Smooth muscle cell of the brain vasculature (primary cell): ENCODE results near the gene TINCR.

Experiments
- DNase-seq: peaks from one replicate; pipeline ENCODE4 v3.0.0-alpha.2; 2012; ENCODE audit warnings: low read depth, low spot score

Gene TINCR

DNA sequence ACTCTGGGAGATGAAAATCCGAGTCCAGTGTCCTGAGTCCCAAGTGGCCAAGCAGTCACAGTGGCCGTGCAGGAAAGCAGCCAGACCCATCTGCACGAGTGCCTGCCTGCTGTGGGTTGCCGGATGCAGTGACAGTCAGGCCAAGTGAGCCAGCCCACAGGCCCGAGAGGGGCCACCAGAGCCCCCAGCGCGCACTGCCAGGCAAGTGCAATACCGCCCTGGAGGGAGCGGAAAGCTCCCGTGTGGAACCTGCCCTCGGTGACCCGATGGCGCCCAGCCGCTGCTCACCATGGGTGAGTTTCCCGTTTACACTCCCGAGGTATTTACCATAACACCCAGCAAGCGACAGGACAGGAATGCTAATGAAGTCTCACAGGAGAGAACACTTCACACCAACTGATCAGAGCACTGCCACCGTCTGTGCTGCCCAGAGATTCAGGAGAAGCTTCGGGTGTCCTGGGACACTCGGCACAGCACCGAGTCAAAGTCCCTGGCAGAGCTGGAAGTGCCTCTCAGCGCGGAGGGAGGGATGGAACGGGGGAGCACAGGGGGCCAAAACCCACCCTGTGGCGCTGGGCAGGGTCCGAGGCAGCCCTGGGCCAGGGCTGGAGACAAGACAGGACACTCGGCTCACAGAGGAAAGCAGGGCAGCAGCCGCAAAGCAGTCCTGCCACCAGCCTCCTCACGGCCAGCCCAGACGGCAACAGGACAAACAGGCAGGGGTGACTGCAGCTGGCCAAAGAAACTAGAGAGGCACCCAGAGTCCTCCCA lies 21.3 kb upstream of the TINCR start:
- no peak for DNase-seq

DNA sequence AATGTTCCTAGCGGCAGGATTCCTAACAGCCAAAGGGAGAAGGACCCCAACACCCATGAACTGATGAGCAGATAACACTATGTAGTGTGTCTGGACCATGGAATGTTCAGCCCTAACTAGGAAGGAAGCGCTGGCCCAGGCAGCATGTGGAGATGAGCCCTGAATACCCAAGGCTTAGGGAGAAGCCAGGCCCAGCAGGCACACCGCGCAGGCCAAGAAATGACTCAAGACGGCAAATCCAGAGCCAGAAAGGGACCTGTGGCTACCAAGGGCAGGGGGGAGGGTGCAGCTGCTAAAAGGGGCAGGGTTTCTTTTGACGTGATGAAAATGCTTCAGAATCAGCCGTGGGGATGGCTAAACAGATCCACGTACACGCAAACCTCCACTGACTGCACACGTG lies 20.7 kb upstream of the TINCR start:
- DNase-seq: no peak

DNA sequence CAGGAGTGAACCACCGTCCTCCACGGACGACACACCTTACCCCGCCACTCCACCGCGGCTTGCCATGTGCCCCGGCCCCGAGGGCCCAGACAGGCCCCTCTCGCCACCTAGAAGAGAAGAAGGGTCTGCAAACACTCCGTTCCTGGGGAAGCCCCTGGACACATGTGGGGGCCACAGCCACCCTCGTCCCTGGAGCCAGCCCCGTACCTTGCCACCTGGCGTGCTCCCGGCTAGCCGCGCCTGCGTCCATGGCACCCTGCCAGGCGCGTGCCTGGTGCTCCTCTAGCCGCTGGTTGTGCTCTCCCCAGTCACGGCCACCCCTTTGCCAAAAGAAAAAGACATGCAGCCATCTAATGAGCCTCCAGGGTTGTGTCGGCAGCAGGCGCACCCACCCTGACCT lies 19.9 kb upstream of the TINCR start:
- no peak for DNase-seq

DNA sequence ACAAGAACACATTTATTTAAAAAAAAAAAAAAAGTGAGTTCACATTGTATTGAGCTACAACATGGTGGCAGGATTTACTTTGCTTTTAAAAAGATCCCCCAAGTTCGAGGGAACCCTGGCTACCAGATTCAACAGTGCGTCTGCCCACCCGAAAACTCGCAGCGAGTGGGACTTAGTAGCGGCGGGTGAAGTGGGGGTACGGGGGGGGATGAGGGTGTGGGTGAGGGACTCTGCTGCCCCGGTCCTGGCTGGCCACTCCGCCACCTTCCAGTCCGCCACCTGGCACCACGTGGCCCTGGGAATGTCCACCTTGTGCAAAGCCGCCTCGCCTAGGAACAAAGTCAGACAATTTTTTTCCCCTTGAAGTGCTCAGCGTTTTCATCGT lies 19.3 kb upstream of the TINCR start:
- DNase-seq: no peak

DNA sequence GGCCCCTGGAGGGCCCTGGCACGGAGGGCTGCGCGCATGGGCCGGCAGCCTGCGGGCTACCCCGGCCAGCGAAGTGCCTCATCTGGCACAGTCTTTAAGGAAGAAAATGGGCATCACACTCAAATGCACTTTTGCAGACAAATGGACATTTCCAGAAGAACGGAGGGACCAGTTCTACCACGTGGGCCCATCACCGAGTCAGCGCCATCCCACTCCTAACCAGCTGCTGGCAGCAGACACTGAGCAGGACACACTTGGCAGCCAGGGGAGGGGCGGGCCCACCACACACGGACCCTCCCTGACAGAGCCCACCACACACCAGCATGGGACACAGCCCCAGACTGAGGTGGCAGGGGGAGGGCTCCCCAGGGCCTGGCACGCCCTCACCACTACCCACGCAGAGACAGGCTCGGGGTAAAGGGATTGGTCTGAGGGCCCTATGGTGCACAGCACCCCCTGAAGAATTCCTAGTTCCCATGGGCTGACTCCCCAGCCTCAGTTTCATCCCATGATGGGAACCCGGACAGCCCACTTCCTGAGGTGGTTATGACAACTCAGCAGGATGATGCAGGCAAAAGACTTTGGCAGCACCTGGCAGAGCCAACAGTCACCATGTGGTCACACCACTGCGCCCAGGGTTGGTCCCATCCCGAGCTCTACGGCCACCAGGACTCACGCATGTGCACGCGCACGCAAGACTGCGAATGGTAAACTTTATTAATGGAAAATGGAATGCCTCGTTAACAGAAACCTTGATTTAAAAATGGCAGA lies 18.7 kb upstream of the TINCR start:
- DNase-seq: no peak

DNA sequence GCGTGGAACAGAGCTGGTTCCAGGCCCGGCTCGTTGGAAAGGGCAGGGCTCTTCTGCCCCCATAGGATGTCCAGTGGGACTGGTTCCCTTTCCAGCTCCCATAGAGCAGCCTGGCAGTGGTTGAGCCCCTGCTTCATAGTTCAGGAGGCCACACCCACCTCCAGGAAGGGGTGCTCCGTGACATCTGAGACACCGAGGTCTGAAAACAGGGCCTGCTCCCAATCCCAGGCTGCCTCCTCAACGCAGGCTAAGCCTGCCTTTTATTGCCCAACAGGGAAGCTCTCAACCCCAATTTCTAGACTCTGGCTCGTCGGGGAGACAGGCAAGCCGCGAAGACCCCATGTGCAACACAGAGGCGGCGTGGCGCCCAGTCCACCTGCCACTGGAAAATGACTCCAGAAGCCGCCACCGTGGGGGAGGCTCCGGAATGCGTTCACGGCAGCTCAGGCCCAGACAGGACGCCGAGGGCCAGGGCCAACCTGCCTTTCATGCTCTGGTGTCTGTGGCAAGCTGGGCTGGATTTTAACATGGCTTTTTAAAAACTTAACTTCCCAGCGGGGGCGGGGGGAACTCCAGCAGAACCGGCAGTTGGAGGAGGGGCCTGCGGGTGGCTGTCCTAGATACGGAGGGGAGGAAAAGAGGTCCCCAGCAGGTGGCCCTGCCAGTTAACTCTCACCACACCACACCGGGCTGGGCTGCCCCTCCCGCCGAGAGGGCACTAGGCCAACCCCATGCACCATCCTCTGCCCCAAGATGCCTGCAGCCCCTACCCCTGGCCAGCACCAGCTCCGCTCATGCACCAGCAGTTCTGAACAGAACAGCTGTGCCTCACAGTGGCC lies 17.9 kb upstream of the TINCR start:
- peak; percentile 31 for DNase-seq

DNA sequence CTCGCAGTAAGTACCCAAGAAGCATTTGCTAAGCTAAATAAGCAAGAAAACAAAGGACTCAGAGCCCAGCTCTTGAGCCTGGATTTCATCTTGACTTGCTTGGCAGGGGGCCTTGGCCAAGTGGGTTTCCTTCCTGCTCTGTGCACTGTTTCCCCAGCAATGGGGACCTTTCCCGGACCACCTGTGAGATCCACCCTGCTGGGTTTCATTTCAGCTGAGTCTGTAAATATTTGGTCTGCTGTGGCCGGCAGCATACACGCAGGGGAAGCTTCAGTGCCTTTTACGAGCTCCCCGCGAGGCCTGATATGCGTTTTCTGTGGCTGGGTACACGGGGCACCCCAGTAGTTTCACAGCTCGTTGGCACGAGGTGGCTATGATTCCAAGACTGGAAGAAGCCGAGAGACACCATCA lies 12.4 kb upstream of the TINCR start:
- DNase-seq: peak; percentile 51

DNA sequence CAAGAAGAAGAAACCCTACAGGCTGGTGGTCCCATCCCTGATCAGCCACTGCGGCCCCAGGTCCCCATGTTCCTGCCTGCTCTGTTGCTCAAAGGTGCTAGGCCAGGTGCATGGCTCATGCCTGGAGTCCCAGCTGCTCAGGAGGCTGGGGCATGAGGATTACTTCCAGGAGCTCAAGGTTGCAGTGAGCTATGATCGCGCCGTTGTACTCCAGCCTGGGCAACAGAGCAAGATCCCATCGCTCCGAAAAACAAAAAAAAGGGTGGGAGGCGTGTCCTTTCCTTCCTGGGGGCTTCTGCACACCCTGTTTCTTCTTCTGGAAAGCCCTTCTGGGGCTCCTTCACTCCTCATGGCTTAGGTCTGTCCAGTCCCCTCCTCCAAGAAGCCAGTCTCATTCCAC lies 11.9 kb upstream of the TINCR start:
- no peak for DNase-seq

DNA sequence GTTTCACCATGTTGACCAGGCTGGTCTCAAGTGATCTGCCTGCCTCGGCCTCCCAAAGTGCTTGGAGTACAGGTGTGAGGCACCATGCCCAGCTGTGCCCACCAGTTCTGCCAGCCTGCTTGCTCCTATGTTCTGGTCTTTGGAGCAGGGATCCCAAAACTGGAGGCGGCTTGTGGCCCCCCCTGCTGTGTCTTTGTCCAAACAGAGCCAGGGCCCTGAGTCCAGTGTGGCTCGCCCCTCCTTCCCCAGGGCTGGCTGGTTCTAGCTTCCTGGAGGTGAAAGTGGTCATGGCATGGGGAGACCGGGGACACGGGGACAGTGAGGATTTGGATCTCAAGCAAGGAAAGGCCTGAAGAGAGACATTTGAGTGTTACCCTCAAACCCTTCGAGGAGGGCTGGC lies 11.5 kb upstream of the TINCR start:
- no peak for DNase-seq

DNA sequence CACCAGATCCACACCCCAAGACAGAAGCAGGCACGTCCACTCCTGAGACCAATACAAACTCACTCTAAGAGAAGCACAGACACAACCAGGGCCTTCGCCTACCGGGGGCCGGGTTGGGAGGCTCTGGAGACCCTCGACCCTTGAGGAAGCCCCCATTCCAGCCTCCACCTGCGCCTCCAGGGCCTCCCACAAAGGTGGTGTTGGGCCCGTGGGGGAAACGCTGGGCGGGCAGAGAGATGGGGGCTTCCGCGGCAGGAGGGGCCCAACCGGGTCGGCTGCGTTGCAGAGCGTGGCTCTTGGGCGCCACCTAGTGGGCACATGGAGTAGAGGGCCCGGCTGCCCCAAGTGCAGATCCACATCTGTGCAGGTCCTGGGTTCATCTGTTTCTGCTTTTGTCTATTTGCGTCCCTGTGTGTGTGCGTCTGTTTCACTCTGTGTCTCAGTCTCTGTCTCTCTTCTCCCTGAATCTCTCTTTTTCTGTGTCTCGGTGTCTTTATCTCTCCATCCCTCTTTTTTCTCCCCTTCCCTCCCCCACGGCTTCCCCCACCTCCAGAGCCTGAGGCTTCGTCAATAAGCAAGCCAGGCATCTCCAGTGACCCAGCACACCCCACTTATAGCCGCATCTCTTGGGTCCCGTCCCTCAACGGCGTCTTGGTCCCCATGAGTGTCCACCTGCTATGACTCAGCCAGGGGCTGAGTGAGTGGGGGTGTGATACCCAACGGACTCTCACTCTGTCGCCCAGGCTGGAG lies 10.5 kb upstream of the TINCR start:
- no peak for DNase-seq

DNA sequence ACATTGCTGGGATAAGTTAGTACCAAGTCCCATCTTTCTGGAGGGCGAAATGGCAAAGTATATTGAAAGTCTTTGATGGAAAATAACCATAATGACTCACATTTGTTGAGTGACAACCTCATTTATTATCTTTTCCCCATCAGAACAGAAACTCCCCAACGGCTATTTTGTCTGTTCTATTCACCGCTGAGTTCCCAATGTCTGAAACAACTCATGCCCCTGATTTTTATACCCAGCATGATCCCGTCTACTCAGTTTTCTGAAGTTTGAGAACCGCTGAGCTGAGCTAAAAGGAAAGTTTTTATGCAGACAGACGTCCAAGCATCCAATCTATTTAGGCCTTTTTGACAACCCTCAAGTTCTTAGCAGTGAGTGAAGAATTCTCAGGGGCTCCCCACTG lies 7.8 kb upstream of the TINCR start:
- DNase-seq: no peak

DNA sequence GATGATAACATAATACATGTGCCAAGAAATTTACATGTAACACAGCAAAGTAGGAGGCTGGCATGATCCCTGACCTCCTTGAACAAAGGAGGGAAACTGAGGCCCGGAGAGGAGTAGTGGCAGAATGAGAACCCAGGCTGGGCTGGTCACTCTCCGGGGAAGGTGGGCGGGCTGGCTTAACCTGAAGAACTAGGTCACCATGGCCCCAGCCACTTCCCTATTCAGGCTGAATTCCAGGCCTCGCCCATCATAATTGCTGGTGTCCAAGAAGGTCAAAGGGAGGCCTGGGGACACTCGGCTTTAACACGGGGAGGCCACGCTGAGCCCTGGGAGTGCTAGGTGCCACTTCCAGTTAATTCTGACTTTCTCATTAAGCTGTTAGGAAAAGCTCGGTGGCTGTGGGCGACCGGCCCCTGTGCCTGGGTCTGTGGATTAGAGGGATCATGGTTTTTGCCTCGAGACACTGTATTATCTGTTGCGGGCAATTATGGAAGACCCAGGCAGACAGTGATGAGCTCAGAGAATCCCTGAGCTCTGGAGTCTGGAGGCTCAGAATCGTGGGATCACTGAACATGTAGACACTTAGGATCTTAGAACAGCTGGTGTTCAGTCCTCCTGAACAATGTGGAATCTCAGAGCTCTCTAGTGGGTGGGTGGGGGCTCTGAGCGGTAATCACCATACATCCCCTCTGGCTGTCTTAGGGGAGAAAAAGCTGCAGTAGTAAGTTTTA lies 5.0 kb upstream of the TINCR start:
- no peak for DNase-seq

DNA sequence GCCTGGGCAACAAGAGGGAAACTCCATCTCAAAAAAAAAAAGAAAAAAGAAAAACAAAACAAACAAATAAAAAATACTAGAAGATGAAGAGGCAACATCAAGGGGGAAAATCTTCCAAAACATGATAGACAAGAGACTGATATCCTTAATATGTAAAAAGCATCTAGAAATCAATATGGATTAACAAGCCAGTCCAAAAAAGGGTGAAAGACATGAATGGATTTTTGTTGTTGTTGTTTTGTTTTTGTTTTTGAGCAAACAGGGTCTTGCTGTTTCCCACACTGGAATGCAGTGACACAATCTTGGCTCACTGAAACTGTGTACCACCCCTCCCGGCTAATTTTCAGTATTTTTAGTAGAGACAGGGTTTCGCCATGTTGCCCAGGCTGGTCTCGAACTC lies 4.0 kb upstream of the TINCR start:
- DNase-seq: no peak

DNA sequence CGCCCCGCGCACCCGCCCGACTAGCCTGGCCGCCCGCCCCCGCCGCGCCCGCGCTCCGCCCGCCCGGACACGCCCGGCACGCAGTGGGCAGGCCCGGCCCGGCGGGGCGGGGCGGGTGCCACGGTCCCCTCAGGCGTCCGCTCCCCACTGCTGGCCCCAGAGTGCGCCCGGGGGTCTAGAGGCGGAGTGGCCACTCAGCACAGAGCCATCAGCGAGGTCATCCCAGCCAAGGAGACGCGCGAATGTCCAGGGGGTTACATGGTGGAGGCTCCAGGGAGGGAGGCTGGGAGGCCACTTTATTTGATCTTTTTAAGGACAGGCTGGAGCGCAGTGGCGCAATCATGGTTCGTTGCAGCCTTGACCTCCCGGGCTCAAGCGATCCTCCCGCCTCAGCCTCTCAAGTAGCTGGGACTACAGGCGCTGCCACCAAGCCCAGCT lies 236 bp upstream of the TINCR start:
- no peak for DNase-seq

DNA sequence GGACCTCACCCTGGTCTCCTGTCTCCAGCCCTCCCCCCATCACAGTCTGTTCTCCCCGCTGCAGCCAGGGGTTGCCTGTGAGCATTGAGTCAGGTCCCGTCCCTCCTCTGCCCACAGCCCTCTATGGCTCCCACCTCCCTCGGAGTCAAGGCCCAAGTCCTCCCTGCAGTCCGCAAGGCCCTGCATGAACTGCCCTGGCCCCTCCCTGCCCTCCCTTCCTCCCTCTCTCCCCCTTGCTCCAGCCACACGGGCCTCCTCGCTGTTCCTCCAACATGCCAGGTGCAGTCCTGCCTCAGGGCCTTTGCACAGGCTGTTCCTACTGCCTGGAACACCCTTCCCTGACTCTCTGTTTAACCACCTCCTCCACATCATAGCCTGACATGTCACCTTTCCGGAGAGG lies 2.8 kb downstream of the TINCR start:
- no peak for DNase-seq

DNA sequence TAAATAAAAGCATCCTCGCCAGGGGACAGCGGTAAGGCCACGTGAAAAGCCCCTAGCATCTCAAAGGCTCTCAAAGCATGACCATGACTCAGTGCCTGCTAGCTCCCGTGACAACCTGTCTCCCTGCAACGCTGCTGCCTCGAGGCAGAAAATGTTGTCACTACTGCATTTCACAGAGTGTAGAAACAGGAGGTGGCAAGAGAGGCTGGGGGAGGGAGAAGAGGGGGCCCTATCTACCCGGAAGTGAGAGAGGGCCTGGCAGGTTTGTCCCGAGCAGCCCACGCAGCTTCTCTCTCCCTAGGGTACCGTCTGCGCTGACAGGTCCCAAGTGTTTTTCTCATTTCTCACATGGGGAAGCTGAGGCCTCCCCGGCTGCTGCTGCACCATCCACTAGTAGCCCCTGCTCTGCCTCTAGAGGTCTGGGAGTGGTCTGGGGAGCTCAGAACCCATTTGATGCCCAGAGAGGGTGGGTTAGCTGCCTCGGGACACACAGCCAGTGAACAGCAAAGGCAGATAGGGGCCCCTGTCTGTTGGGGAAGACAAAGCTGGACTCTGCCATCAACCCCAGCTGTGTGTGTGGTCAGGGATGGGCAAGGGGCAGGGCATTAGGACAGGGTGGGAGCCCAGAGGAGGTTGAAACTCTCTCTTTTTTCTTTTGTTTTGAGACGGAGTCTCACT lies 3.7 kb downstream of the TINCR start:
- DNase-seq: no peak

DNA sequence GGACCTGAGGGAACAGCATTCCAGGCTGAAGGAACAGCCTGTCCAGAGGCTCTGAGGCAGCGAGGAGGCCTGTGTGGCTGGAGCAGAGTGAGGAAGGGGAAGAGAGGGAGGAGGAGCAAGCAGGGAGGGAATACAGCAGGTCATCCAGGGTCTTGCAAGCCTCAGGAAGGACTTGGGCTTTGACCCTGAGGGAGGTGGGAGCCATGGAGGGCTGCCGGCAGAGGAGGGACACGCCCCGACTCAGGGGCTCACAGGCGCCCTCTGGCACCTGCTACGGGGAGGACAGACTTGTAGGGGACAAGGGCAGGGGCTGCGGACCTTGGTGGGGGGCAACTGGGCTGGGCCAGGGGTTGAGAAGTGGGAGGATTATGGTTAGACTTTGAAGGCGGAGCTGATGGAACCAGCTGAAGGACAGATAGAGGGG lies 4.7 kb downstream of the TINCR start:
- DNase-seq: no peak

DNA sequence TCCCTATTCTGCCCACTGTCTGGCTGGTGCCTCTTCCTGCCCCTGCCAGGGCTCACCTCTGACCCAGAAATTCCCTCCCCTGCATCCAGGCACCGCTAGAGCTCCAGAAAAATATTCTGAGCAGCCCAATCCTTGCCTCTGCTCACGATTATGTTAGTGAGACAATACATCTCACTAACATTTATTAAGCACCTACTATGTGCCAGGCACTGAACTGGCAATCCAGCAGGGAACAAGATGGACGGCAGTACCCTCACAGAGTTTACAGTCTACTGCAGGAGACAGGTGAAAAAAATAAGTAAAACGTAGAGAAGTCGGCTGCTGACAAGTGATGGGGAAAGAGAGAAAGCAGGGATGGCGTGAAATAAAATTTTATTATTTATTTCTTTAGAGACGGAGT lies 5.5 kb downstream of the TINCR start:
- DNase-seq: no peak

DNA sequence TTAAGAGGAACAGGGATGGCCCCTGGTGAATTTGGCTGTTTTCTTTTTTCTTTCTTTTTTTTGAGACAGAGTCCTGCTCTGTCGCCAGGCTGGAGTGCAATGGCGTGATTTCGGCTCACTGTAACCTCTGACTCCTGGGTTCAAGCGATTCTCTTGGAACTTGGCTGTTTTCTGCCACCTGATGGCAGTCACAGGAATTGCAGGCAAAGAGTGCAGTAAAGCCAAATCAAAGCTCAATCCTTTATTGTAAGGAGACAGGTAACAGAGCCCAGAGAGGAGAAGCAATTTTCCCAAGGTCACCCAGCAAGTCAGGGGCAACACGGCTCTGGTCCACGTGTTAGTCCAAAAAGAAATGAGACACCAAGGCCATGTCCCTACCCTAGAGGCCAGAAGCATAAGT lies 6.2 kb downstream of the TINCR start:
- DNase-seq: no peak

DNA sequence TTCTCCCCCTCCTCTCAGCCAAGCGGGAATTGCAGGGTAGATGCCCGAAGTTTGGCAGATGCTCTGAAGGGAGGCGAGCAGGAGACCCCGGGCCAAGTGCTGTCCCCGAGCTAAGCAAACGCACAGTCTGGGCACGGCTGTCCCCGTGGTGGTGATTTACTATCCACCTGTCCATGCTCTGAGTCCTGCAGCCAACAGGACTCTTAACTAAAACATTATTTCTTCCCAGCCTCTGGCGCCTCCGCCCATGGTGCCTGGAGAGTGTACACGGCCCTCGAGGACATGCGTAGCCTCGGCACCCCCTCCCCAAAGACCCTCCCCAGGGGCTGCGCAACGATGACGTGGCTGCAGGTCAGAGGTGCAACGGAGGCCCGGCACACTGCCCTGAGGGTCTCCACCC lies 7.6 kb downstream of the TINCR start:
- no peak for DNase-seq

DNA sequence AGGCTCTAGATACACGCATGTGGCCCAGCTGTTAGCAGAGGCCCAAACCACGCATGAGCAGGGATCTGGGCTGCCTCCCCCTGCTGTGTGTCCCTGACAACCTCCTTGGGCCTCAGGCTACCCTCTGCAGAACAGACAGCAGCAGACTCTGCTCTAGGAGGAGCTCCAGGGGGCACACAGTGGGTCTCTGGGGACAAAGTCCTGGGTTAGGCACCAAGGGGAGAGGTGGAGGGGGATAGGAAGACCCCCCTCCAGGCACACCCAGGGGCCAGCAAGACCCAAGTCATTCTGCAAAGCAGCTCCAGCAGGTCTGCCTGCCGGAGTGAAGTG lies 8.0 kb downstream of the TINCR start:
- DNase-seq: no peak
